H9 (cell line): ENCODE measurements around the gene CCSER1. TPM values are rescaled to one million over a fixed set of nuclear protein-coding genes. Genes with fewer than 3 reads are reported as not detected.

Experiments used
- DNase-seq: peaks from one replicate; pipeline ENCODE4 v3.0.0-alpha.2; 2017
- H2AFZ ChIP-seq: one replicate; pipeline ENCODE4 v1.6.1; 2013; ENCODE audit warnings: mild to moderate bottlenecking, low read length, control low read depth, moderate library complexity
- H2AK5ac ChIP-seq: 2 replicates; pipeline ENCODE4 v1.6.1; 2013; ENCODE audit warnings: low read length, control low read depth, mixed read lengths; ENCODE audit not compliant: insufficient read length
- H2BK120ac ChIP-seq: one replicate; pipeline ENCODE4 v1.6.1; 2013; ENCODE audit warnings: low read depth, mild to moderate bottlenecking, low read length, control low read depth, inconsistent platforms; ENCODE audit not compliant: poor library complexity, severe bottlenecking
- H2BK12ac ChIP-seq: 2 replicates; pipeline ENCODE4 v1.6.1; 2013; ENCODE audit warnings: low read length, control low read depth, mixed read lengths, low read depth; ENCODE audit not compliant: insufficient read length
- H2BK15ac ChIP-seq: 2 replicates; pipeline ENCODE4 v1.6.1; 2013; ENCODE audit warnings: low read depth, low read length, control low read depth
- H2BK20ac ChIP-seq: one replicate; pipeline ENCODE4 v1.6.1; 2013; ENCODE audit warnings: low read depth, mild to moderate bottlenecking, low read length, control low read depth, inconsistent platforms; ENCODE audit not compliant: poor library complexity, severe bottlenecking
- H2BK5ac ChIP-seq: 2 replicates; pipeline ENCODE4 v1.6.1; 2013; ENCODE audit warnings: low read length, control low read depth, mixed read lengths; ENCODE audit not compliant: insufficient read length
- H3K14ac ChIP-seq: 2 replicates; pipeline ENCODE4 v1.6.1; 2013; ENCODE audit warnings: low read length, control low read depth; ENCODE audit not compliant: insufficient read depth
- H3K18ac ChIP-seq: 2 replicates; pipeline ENCODE4 v1.6.1; 2013; ENCODE audit warnings: low read depth, mild to moderate bottlenecking, mixed read lengths, low read length, control low read depth; ENCODE audit not compliant: insufficient read length
- H3K23ac ChIP-seq: 2 replicates; pipeline ENCODE4 v1.6.1; 2013; ENCODE audit warnings: low read length, control low read depth, mixed read lengths, low read depth; ENCODE audit not compliant: insufficient read length
- H3K23me2 ChIP-seq: 2 replicates; pipeline ENCODE4 v1.6.1; 2013; ENCODE audit warnings: low read depth, mild to moderate bottlenecking, mixed read lengths, low read length, control low read depth; ENCODE audit not compliant: insufficient read length, poor library complexity, severe bottlenecking
- H3K27ac ChIP-seq: 2 replicates; pipeline ENCODE4 v1.5.1; 2013; ENCODE audit warnings: low read length, control low read depth, mixed read lengths, low read depth; ENCODE audit not compliant: insufficient read length
- H3K27me3 ChIP-seq: 2 replicates; pipeline ENCODE4 v1.6.1; 2013; ENCODE audit warnings: low read length, control low read depth, inconsistent platforms; ENCODE audit not compliant: insufficient read depth
- H3K4ac ChIP-seq: 2 replicates; pipeline ENCODE4 v1.6.1; 2013; ENCODE audit warnings: low read depth, mild to moderate bottlenecking, control low read depth, inconsistent platforms, low read length, moderate library complexity
- H3K4me1 ChIP-seq: 2 replicates; pipeline ENCODE4 v1.6.1; 2013; ENCODE audit warnings: low read length, control low read depth, inconsistent platforms; ENCODE audit not compliant: insufficient read depth
- H3K4me2 ChIP-seq: 2 replicates; pipeline ENCODE4 v1.6.1; 2013; ENCODE audit warnings: low read length, control low read depth, mixed read lengths; ENCODE audit not compliant: insufficient read length, insufficient read depth
- H3K56ac ChIP-seq: 2 replicates; pipeline ENCODE4 v1.6.1; 2013; ENCODE audit warnings: low read depth, mild to moderate bottlenecking, mixed read lengths, low read length, control low read depth; ENCODE audit not compliant: insufficient read length
- H3K79me1 ChIP-seq: 2 replicates; pipeline ENCODE4 v1.6.1; 2013; ENCODE audit warnings: low read depth, mild to moderate bottlenecking, moderate library complexity, low read length, control low read depth, inconsistent platforms; ENCODE audit not compliant: insufficient read depth, poor library complexity, severe bottlenecking
- H3K79me2 ChIP-seq: 2 replicates; pipeline ENCODE4 v1.6.1; 2013; ENCODE audit warnings: low read length, control low read depth, inconsistent platforms; ENCODE audit not compliant: insufficient read depth
- H3K9ac ChIP-seq: 2 replicates; pipeline ENCODE4 v1.6.1; 2013; ENCODE audit warnings: low read length, control low read depth, mixed read lengths; ENCODE audit not compliant: insufficient read length; ENCODE audit errors: extremely low read depth
- H3K9me3 ChIP-seq: one replicate; pipeline ENCODE4 v1.6.1; 2013; ENCODE audit warnings: low read depth, low read length, inconsistent platforms; ENCODE audit not compliant: control insufficient read depth
- H3T11ph ChIP-seq: one replicate; pipeline ENCODE4 v1.6.1; 2013; ENCODE audit warnings: mild to moderate bottlenecking, low read length, control low read depth, inconsistent platforms
- H4K20me1 ChIP-seq: one replicate; pipeline ENCODE4 v1.6.1; 2013; ENCODE audit not compliant: control insufficient read depth, insufficient read length, insufficient read depth
- H4K5ac ChIP-seq: 2 replicates; pipeline ENCODE4 v1.6.1; 2013; ENCODE audit warnings: low read depth, mild to moderate bottlenecking, mixed read lengths, low read length, control low read depth; ENCODE audit not compliant: insufficient read length
- H4K8ac ChIP-seq: replicated peaks from 2 replicates; pipeline ENCODE4 v1.6.1; 2013; ENCODE audit warnings: low read length, control low read depth, mixed read lengths, low read depth; ENCODE audit not compliant: insufficient read length
- H4K91ac ChIP-seq: 2 replicates; pipeline ENCODE4 v1.6.1; 2013; ENCODE audit warnings: low read depth, mild to moderate bottlenecking, moderate library complexity, mixed read lengths, low read length, control low read depth; ENCODE audit not compliant: insufficient read length
- H3K27ac Mint-ChIP-seq, 3 experiments: 2 replicates in 2 of 3; 3 replicates in 1 of 3; pipeline ENCODE4 v1.8.0; 2020 to 2021; ENCODE audit warnings: mixed read lengths in 3 of 3, mild to moderate bottlenecking in 1 of 3, moderate library complexity in 1 of 3
- H3K27me3 Mint-ChIP-seq: 2 replicates; pipeline ENCODE4 v1.8.0; 2021; ENCODE audit warnings: low read depth, mild to moderate bottlenecking, moderate library complexity, mixed read lengths
- H3K36me3 Mint-ChIP-seq, 3 experiments: 2 replicates in 2 of 3; 3 replicates in 1 of 3; pipeline ENCODE4 v1.8.0; 2020 to 2021; ENCODE audit warnings: low read depth in 3 of 3, mixed read lengths in 3 of 3; ENCODE audit not compliant: insufficient read depth in 1 of 3
- H3K4me1 Mint-ChIP-seq, 2 experiments: 2 replicates each; pipeline ENCODE4 v1.8.0; 2020; ENCODE audit warnings: mixed read lengths in 2 of 2
- H3K4me3 Mint-ChIP-seq, 2 experiments: 2 replicates in 1 of 2; 3 replicates in 1 of 2; pipeline ENCODE4 v1.8.0; 2020 to 2021; ENCODE audit warnings: mild to moderate bottlenecking in 2 of 2, mixed read lengths in 2 of 2, moderate library complexity in 1 of 2
- H3K9me3 Mint-ChIP-seq, 2 experiments: 2 replicates in 1 of 2; 3 replicates in 1 of 2; pipeline ENCODE4 v1.8.0; 2020; ENCODE audit warnings: mild to moderate bottlenecking in 2 of 2, mixed read lengths in 2 of 2, moderate library complexity in 1 of 2
- CTCF ChIP-seq: fragments of 200-600 bp; sonication (generic); conservative IDR thresholded peaks from 3 replicates; pipeline ENCODE4 v1.8.0; 2021; ENCODE audit warnings: antibody characterized with exemption, mild to moderate bottlenecking
- WGBS: extraction: QIAGEN DNeasy Blood & Tissue Kit; methylation state at CpG from one replicate; pipeline ENCODE4 v1.1.7; 2013; ENCODE audit warnings: missing lambda C conversion rate, low lambda C conversion rate, mixed read lengths; ENCODE audit not compliant: insufficient read length; ENCODE audit errors: extremely low coverage; 5-methylcytosine and 5-hydroxymethylcytosine counted together
- total RNA-seq: library from RNA; stranded (reverse); gene quantifications from 2 replicates; pipeline ENCODE4 v1.2.1, GENCODE V29; 2021

CCSER1 gene
- total RNA-seq, 1 experiment from 2014 or later, result 0.37 TPM

GRCh38 chr4:91028228-91028627 is 901.0 kb downstream of the CCSER1 start:
- Histone ChIP-seq H3K18ac (no peak overlapping the region), H3T11ph (no peak overlapping the region), H4K8ac (no peak overlapping the region), H2BK15ac (no peak overlapping the region), H2BK5ac (no peak overlapping the region), H3K79me2 (no peaks in the 10 kb centered on the region), H3K23me2 (no peaks in the 10 kb centered on the region), H3K4me1 (no peaks in the 10 kb centered on the region), H3K4me2 (no peak overlapping the region), H3K27me3 (no peaks in the 10 kb centered on the region), H3K9me3 (no peaks in the 10 kb centered on the region), H4K91ac (no peak overlapping the region), H2BK12ac (no peak overlapping the region), H3K56ac (no peak overlapping the region), H2AK5ac (no peak overlapping the region), H3K27ac (no peak overlapping the region), H2BK20ac (no peak overlapping the region), H4K20me1 (no peaks in the 10 kb centered on the region), H4K5ac (no peak overlapping the region), H3K23ac (no peak overlapping the region), H3K14ac (no peak overlapping the region), H2AFZ (no peak overlapping the region), H3K79me1 (no peaks in the 10 kb centered on the region), H3K9ac (no peak overlapping the region), H3K4ac (no peak overlapping the region), H2BK120ac (no peak overlapping the region)
- TF ChIP-seq CTCF, result no peak
- Mint-ChIP-seq H3K27ac (no peak overlapping the region), H3K9me3 (no peaks in the 10 kb centered on the region), H3K27me3 (no peaks in the 10 kb centered on the region), H3K4me3 (no peak overlapping the region), H3K4me1 (peaks cover 10% of the 10 kb centered on the region in 2 experiments), H3K36me3 (no peaks in the 10 kb centered on the region)
- no peak for DNase-seq
- no CpG with 5 or more reads among the region's 1 CpG for WGBS
